Naive thymus-derived CD4-positive, alpha-beta T cell (primary cell): ENCODE data around the gene STARD6. TPM values are rescaled to one million over a fixed set of nuclear protein-coding genes. Genes with fewer than 3 reads are reported as not detected.
"Not testable (repeated sequence)": the region's sequence is repeated elsewhere in the genome, so short reads cannot be mapped to it uniquely, and the experiment has no call there.

Experiments used
- ATAC-seq: fragments of 150-1000 bp; cut with Tn5 transposase; 2 replicates; pipeline ENCODE4 v1.10.0; 2021; ENCODE audit warnings: mild to moderate bottlenecking, moderate library complexity
- CTCF ChIA-PET: fragments of 350-600 bp; sonication (Branson Sonifier 250); formaldehyde crosslinking; loops from one replicate; lab custom pipeline; 2021; ENCODE audit warnings: antibody characterized with exemption; lab: Charles Lee
- POLR2A ChIA-PET: fragments of 350-600 bp; sonication (Branson Sonifier 250); formaldehyde crosslinking; loops from one replicate; lab custom pipeline; 2021; ENCODE audit warnings: antibody characterized with exemption, inconsistent platforms; lab: Charles Lee
- DNase-seq, 9 donors: peaks; one replicate each; pipeline versions ENCODE4 v3.0.0 to v3.0.0-alpha.2; 2020 to 2022; ENCODE audit warnings: mixed read lengths in 1 of 9
- H3K27ac ChIP-seq: one replicate; pipeline ENCODE4 v1.7.0; 2013; ENCODE audit warnings: mild to moderate bottlenecking, low read depth, low read length, moderate library complexity
- H3K27me3 ChIP-seq, 2 donors: one replicate each; pipeline ENCODE4 v1.7.0; 2013; ENCODE audit warnings: low read length in 2 of 2, mild to moderate bottlenecking in 2 of 2, moderate library complexity in 2 of 2; ENCODE audit not compliant: control insufficient read depth in 2 of 2, insufficient read depth in 2 of 2
- H3K36me3 ChIP-seq, 3 experiments: 1 replicate in 2 of 3; 2 replicates in 1 of 3; pipeline ENCODE4 v1.7.0; 2013; ENCODE audit warnings: low read length in 3 of 3, mild to moderate bottlenecking in 3 of 3, moderate library complexity in 1 of 3; ENCODE audit not compliant: insufficient read depth in 3 of 3, control insufficient read depth in 2 of 3
- H3K4me1 ChIP-seq, 2 donors: one replicate each; pipeline ENCODE4 v1.7.0; 2013; ENCODE audit warnings: low read length in 2 of 2, mild to moderate bottlenecking in 2 of 2, moderate library complexity in 1 of 2; ENCODE audit not compliant: control insufficient read depth in 2 of 2, insufficient read depth in 2 of 2
- H3K4me3 ChIP-seq: 2 replicates; pipeline ENCODE4 v1.7.0; 2013; ENCODE audit warnings: mild to moderate bottlenecking, low read length
- H3K9me3 ChIP-seq, 3 experiments: 1 replicate in 2 of 3; 2 replicates in 1 of 3; pipeline ENCODE4 v1.7.0; 2013; ENCODE audit warnings: low read length in 3 of 3; ENCODE audit not compliant: control insufficient read depth in 2 of 3
- H3K27ac Mint-ChIP-seq, 9 donors: one replicate each; pipeline ENCODE4 v1.8.0; 2020 to 2022; ENCODE audit warnings: mixed read lengths in 9 of 9, mild to moderate bottlenecking in 8 of 9, moderate library complexity in 5 of 9, inconsistent platforms in 2 of 9
- H3K27me3 Mint-ChIP-seq, 5 donors: one replicate each; pipeline ENCODE4 v1.8.0; 2021 to 2022; ENCODE audit warnings: mixed read lengths in 5 of 5, mild to moderate bottlenecking in 1 of 5
- H3K36me3 Mint-ChIP-seq, 5 donors: one replicate each; pipeline ENCODE4 v1.8.0; 2020 to 2022; ENCODE audit warnings: mixed read lengths in 5 of 5, mild to moderate bottlenecking in 3 of 5, inconsistent platforms in 1 of 5
- H3K4me1 Mint-ChIP-seq, 7 donors: one replicate each; pipeline ENCODE4 v1.8.0; 2020 to 2022; ENCODE audit warnings: mixed read lengths in 7 of 7, mild to moderate bottlenecking in 3 of 7, inconsistent platforms in 1 of 7
- H3K4me3 Mint-ChIP-seq, 10 donors: one replicate each; pipeline ENCODE4 v1.8.0; 2020 to 2022; ENCODE audit warnings: mild to moderate bottlenecking in 10 of 10, mixed read lengths in 10 of 10, moderate library complexity in 6 of 10, inconsistent platforms in 2 of 10
- H3K9me3 Mint-ChIP-seq, 11 donors: one replicate each; pipeline ENCODE4 v1.8.0; 2020 to 2022; ENCODE audit warnings: mixed read lengths in 11 of 11, mild to moderate bottlenecking in 4 of 11, inconsistent platforms in 1 of 11, moderate library complexity in 1 of 11
- intact Hi-C, 2 donors: fragments of 100-400 bp; cut with micrococcal nuclease; formaldehyde crosslinking; loops; one replicate each; pipeline ENCODE4 v1.15.1; 2023
- polyA plus RNA-seq, 2 donors: library from polyadenylated mRNA; unstranded; fragments of 300-500 nt; fragmentation: Illumina TruSeq; gene quantifications; one replicate each; pipeline ENCODE4 v1.2.3, GENCODE V29; 2021
- total RNA-seq, 6 experiments: library from RNA in 5 of 6; stranded (reverse) in 5 of 6; gene quantifications; 1 replicate in 5 of 6; 2 replicates in 1 of 6; pipeline ENCODE4 v1.2.3 and lab custom pipeline; 2021 to 2026

Gene STARD6
- total and polyA plus RNA-seq, 7 experiments from 2014 or later: 0.31 TPM; not detected in 6

- intact Hi-C loops: no loop called here
- POLR2A ChIA-PET: no interaction called here
- CTCF ChIA-PET: no interaction called here
- no peak overlapping the region for H3K4me3 Mint-ChIP-seq
- Histone ChIP-seq H3K9me3 (no peaks in the 10 kb centered on the region), H3K27ac (no peak overlapping the region), H3K36me3 (no peaks in the 10 kb centered on the region), H3K4me3 (no peak overlapping the region), H3K4me1 (no peaks in the 10 kb centered on the region), H3K27me3 (no peaks in the 10 kb centered on the region)
- DNase-seq (no peak), ATAC-seq (no peak)
- no peaks in the 10 kb centered on the region for H3K36me3 Mint-ChIP-seq
- no peaks in the 10 kb centered on the region for H3K9me3 Mint-ChIP-seq
- H3K27me3 Mint-ChIP-seq: peaks cover 4 to 13% (median 9%) of the 10 kb centered on the region in 5 donors
- no peak overlapping the region for H3K27ac Mint-ChIP-seq
- H3K4me1 Mint-ChIP-seq: no peaks in the 10 kb centered on the region
Measured at GRCh38 chr18:54329787-54330186, 27.9 kb downstream of the STARD6 start.

GRCh38 chr18:54327818-54328217 lies 29.8 kb downstream of the STARD6 start:
- no peak overlapping the region for H3K4me3 Mint-ChIP-seq
- H3K9me3 Mint-ChIP-seq: no peaks in the 10 kb centered on the region
- ChIA-PET CTCF (no interaction called here), POLR2A (no interaction called here)
- H3K36me3 Mint-ChIP-seq: no peaks in the 10 kb centered on the region
- no peaks in the 10 kb centered on the region for H3K9me3 ChIP-seq
- no peak overlapping the region for H3K4me3 ChIP-seq
- intact Hi-C loops: no loop called here
- H3K27me3 ChIP-seq: no peaks in the 10 kb centered on the region
- H3K27me3 Mint-ChIP-seq: peaks cover 0 to 13% (median 9%) of the 10 kb centered on the region in 5 donors
- DNase-seq (no peak), ATAC-seq (no peak)
- no peaks in the 10 kb centered on the region for H3K4me1 ChIP-seq
- no peak overlapping the region for H3K27ac ChIP-seq
- H3K27ac Mint-ChIP-seq: no peak overlapping the region
- H3K4me1 Mint-ChIP-seq: no peaks in the 10 kb centered on the region
- H3K36me3 ChIP-seq: no peaks in the 10 kb centered on the region

- H3K9me3 ChIP-seq: no peaks in the 10 kb centered on the region
- ChIA-PET POLR2A (no interaction called here), CTCF (no interaction called here)
- no peaks in the 10 kb centered on the region for H3K9me3 Mint-ChIP-seq
- H3K27ac ChIP-seq: no peak overlapping the region
- no peaks in the 10 kb centered on the region for H3K27me3 ChIP-seq
- intact Hi-C loops: no loop called here
- peaks cover 4 to 12% (median 6%) of the 10 kb centered on the region in 5 donors for H3K27me3 Mint-ChIP-seq
- no peak overlapping the region for H3K4me3 ChIP-seq
- no peaks in the 10 kb centered on the region for H3K4me1 ChIP-seq
- no peak overlapping the region for H3K27ac Mint-ChIP-seq
- no peaks in the 10 kb centered on the region for H3K36me3 Mint-ChIP-seq
- no peak overlapping the region for H3K4me3 Mint-ChIP-seq
- no peaks in the 10 kb centered on the region for H3K4me1 Mint-ChIP-seq
- no peak for DNase-seq
- ATAC-seq: no peak
- no peaks in the 10 kb centered on the region for H3K36me3 ChIP-seq
Measured at GRCh38 chr18:54323970-54324369, 33.7 kb downstream of the STARD6 start.

GRCh38 chr18:54323561-54323960 lies 34.1 kb downstream of the STARD6 start:
- Mint-ChIP-seq H3K27me3 (peaks cover under 1 to 15% (median 6%) of the 10 kb centered on the region in 5 donors), H3K4me1 (no peaks in the 10 kb centered on the region), H3K27ac (no peak overlapping the region), H3K4me3 (no peak overlapping the region), H3K36me3 (no peaks in the 10 kb centered on the region), H3K9me3 (no peaks in the 10 kb centered on the region)
- H3K4me3 ChIP-seq: no peak overlapping the region
- H3K27ac ChIP-seq: no peak overlapping the region
- DNase-seq: no peak
- no peaks in the 10 kb centered on the region for H3K36me3 ChIP-seq
- H3K27me3 ChIP-seq: no peaks in the 10 kb centered on the region
- ChIA-PET CTCF (no interaction called here), POLR2A (no interaction called here)
- ATAC-seq: no peak
- H3K4me1 ChIP-seq: no peaks in the 10 kb centered on the region
- intact Hi-C loops: no loop called here
- H3K9me3 ChIP-seq: no peaks in the 10 kb centered on the region

GRCh38 chr18:54316071-54316820 lies 41.4 kb downstream of the STARD6 start:
- no peaks in the 10 kb centered on the region for H3K9me3 ChIP-seq
- ATAC-seq (no peak), DNase-seq (no peak)
- no peak overlapping the region for H3K4me3 ChIP-seq
- no peaks in the 10 kb centered on the region for H3K36me3 ChIP-seq
- Mint-ChIP-seq H3K4me1 (no peaks in the 10 kb centered on the region), H3K9me3 (peaks cover 0 to 4% (median 0%) of the 10 kb centered on the region in 11 donors), H3K4me3 (no peak overlapping the region), H3K36me3 (peaks cover 0 to 3% (median 0%) of the 10 kb centered on the region in 5 donors), H3K27me3 (peaks cover 0 to 36% (median 13%) of the 10 kb centered on the region in 5 donors), H3K27ac (no peak overlapping the region)
- no peaks in the 10 kb centered on the region for H3K27me3 ChIP-seq
- ChIA-PET CTCF (interaction anchor here (0.6 kb wide), 1 partner anchor 23 kb away, joined by 3 read pairs; no protein-coding TSS in a partner anchor), POLR2A (no interaction called here)
- H3K4me1 ChIP-seq: no peaks in the 10 kb centered on the region
- intact Hi-C loops: no loop called here
- H3K27ac ChIP-seq: no peak overlapping the region

GRCh38 chr18:54309564-54309963 lies 48.1 kb downstream of the STARD6 start:
- H3K36me3 ChIP-seq, H3K4me3 ChIP-seq, H3K9me3 Mint-ChIP-seq, H3K27ac Mint-ChIP-seq, H3K4me1 ChIP-seq, H3K27me3 ChIP-seq, H3K9me3 ChIP-seq, CTCF ChIA-PET, H3K4me3 Mint-ChIP-seq, H3K36me3 Mint-ChIP-seq, ATAC-seq, H3K27ac ChIP-seq, DNase-seq, intact Hi-C loops, POLR2A ChIA-PET, H3K4me1 Mint-ChIP-seq: not testable (repeated sequence)
- peaks cover 0 to 21% (median 4%) of the 10 kb centered on the region in 5 donors for H3K27me3 Mint-ChIP-seq

- no peaks in the 10 kb centered on the region for H3K27me3 ChIP-seq
- DNase-seq (no peak), ATAC-seq (no peak)
- ChIA-PET POLR2A (no interaction called here), CTCF (no interaction called here)
- Mint-ChIP-seq H3K9me3 (peaks cover 0 to 23% (median 9%) of the 10 kb centered on the region in 11 donors), H3K4me1 (no peaks in the 10 kb centered on the region), H3K27ac (no peak overlapping the region), H3K36me3 (peaks cover 0 to 4% (median 0%) of the 10 kb centered on the region in 5 donors), H3K27me3 (peaks cover 0 to 17% (median 0%) of the 10 kb centered on the region in 5 donors), H3K4me3 (no peak overlapping the region)
- no peaks in the 10 kb centered on the region for H3K36me3 ChIP-seq
- H3K4me1 ChIP-seq: no peaks in the 10 kb centered on the region
- intact Hi-C loops: no loop called here
- no peak overlapping the region for H3K27ac ChIP-seq
- H3K9me3 ChIP-seq: no peaks in the 10 kb centered on the region
- no peak overlapping the region for H3K4me3 ChIP-seq
Measured at GRCh38 chr18:54303408-54303807, 54.2 kb downstream of the STARD6 start.
